Spleen (tissue), 11 donors: ENCODE results near the gene CDKN3. TPM values are rescaled to one million over a fixed set of nuclear protein-coding genes. Genes with fewer than 3 reads are reported as not detected.

Experiments used
- DNase-seq: peaks from one replicate; pipeline ENCODE4 v3.0.0-alpha.2; 2020
- H3K27ac ChIP-seq, 8 donors: fragments of 200-600 bp; sonication (generic) in 7 of 8; 1 replicate in 4 of 8; 2 replicates in 4 of 8; pipeline versions ENCODE4 v1.5.0 to v1.8.0; 2016 to 2021; ENCODE audit warnings: inconsistent platforms in 4 of 8, mild to moderate bottlenecking in 4 of 8, moderate library complexity in 1 of 8
- H3K27me3 ChIP-seq, 7 donors: fragments of 200-600 bp; sonication (generic) in 6 of 7; replicated peaks in 1 of 7; 1 replicate in 4 of 7; 2 replicates in 3 of 7; pipeline versions ENCODE4 v1.5.0 to v1.8.0; 2016 to 2021; ENCODE audit warnings: inconsistent platforms in 3 of 7, mild to moderate bottlenecking in 1 of 7
- H3K36me3 ChIP-seq, 6 donors: fragments of 200-600 bp; sonication (generic) in 5 of 6; 1 replicate in 4 of 6; 2 replicates in 2 of 6; pipeline versions ENCODE4 v1.5.0 to v1.8.0; 2016 to 2021; ENCODE audit warnings: inconsistent platforms in 2 of 6
- H3K4me1 ChIP-seq, 6 donors: fragments of 200-600 bp; sonication (generic) in 5 of 6; 1 replicate in 3 of 6; 2 replicates in 3 of 6; pipeline versions ENCODE4 v1.5.0 to v1.8.0; 2016 to 2021; ENCODE audit warnings: inconsistent platforms in 3 of 6
- H3K4me3 ChIP-seq, 8 donors: fragments of 200-600 bp; sonication (generic) in 7 of 8; 1 replicate in 4 of 8; 2 replicates in 4 of 8; pipeline versions ENCODE4 v1.5.0 to v1.8.0; 2016 to 2021; ENCODE audit warnings: inconsistent platforms in 4 of 8, mild to moderate bottlenecking in 4 of 8, moderate library complexity in 2 of 8
- H3K9me3 ChIP-seq, 8 donors: fragments of 200-600 bp; sonication (generic) in 7 of 8; 1 replicate in 4 of 8; 2 replicates in 4 of 8; pipeline versions ENCODE4 v1.5.0 to v1.8.0; 2016 to 2021; ENCODE audit warnings: inconsistent platforms in 4 of 8
- CTCF ChIP-seq, 11 experiments: fragments of 200-600 bp in 7 of 11; fragments of 450-650 bp in 4 of 11; sonication (generic) in 4 of 11; IDR thresholded peaks in 8 of 11; conservative IDR thresholded peaks in 3 of 11; 1 replicate in 7 of 11; 2 replicates in 4 of 11; pipeline versions ENCODE4 v1.4.0 to v1.8.0; 2016 to 2021; ENCODE audit warnings: antibody characterized with exemption in 11 of 11, inconsistent platforms in 4 of 11, mild to moderate bottlenecking in 1 of 11
- POLR2A ChIP-seq, 3 donors: fragments of 450-650 bp; IDR thresholded peaks; one replicate each; pipeline ENCODE4 v1.5.1; 2017; ENCODE audit warnings: antibody characterized with exemption in 3 of 3, mild to moderate bottlenecking in 1 of 3
- POLR2AphosphoS5 ChIP-seq, 3 donors: sonication (generic); formaldehyde crosslinking; IDR thresholded peaks; one replicate each; pipeline ENCODE4 v1.5.1; 2017; ENCODE audit warnings: antibody characterized with exemption in 3 of 3
- WGBS, 5 donors: extraction: QIAGEN DNeasy Blood & Tissue Kit in 3 of 5; methylation state at CpG; one replicate each; pipeline versions ENCODE4 v1.1.5 to v1.1.7; 2013 to 2018; 5-methylcytosine and 5-hydroxymethylcytosine counted together
- intact Hi-C: fragments of 100-400 bp; cut with DNase I; formaldehyde crosslinking; loops from one replicate; pipeline ENCODE4 v1.15.0; 2023; ENCODE audit warnings: low total_unique reads
- polyA plus RNA-seq, 3 donors: library from polyadenylated mRNA; stranded (reverse); fragments of 200-250 nt; gene quantifications; one replicate each; pipeline ENCODE4 v1.2.1, GENCODE V29; 2013
- total RNA-seq, 7 donors: library from RNA; depleted of rRNA in 3 of 7; stranded (reverse); fragments of >200 nt in 3 of 7; fragmentation: NEBNext Ultra II Directional in 4 of 7; extraction: Animal tissue kit (Norgen Biotek cat#: 25700) in 4 of 7; gene quantifications; one replicate each; pipeline versions ENCODE4 v1.1.0 to v1.2.1, GENCODE V29; 2016 to 2021
- donor health status: healthy with polysubstance abuse.
- donor health status: DM: no; HTN: no; CAD: no; lungs with moderate emphysema.
- donor health status: DM: no; HTN: no; CAD: no.
- donor health status: Bipolar disorder and iron deficiency.
- donor health status: healthy.
- donor health status: DM: no; HTN: no; CAD: no.
- donor health status: DM: yes; HTN: yes; CAD: no.

The CDKN3 gene
- total and polyA plus RNA-seq, 10 donors = 1.7 to 21.3 (median 5.4) TPM

GRCh38 chr14:54356172-54356571, 40.6 kb upstream of the CDKN3 start:
- Histone ChIP-seq H3K4me3 (no peak overlapping the region), H3K4me1 (peaks cover 0 to 14% (median 0%) of the 10 kb centered on the region in 6 donors), H3K9me3 (peaks cover 0 to 5% (median 0%) of the 10 kb centered on the region in 8 donors), H3K27me3 (peaks cover 0 to 7% (median 0%) of the 10 kb centered on the region in 7 donors), H3K36me3 (no peaks in the 10 kb centered on the region), H3K27ac (no peak overlapping the region)
- TF ChIP-seq POLR2A (IDR thresholded peaks at IDR 0.05) = no peak
- intact Hi-C loops = no loop called here
- 62 to 81% (median 69%) methylated on average over 3 of the region's 3 CpGs for WGBS, 5 donors
- no peak for DNase-seq

- Histone ChIP-seq H3K27me3 (no peaks in the 10 kb centered on the region), H3K9me3 (no peaks in the 10 kb centered on the region), H3K4me1 (peaks cover 0 to 9% (median 0%) of the 10 kb centered on the region in 6 donors), H3K4me3 (no peak overlapping the region), H3K27ac (no peak overlapping the region), H3K36me3 (no peaks in the 10 kb centered on the region)
- intact Hi-C loops = no loop called here
- DNase-seq = no peak
- 76 to 93% (median 93%) methylated on average over 1 of the region's 1 CpG for WGBS, 5 donors
- TF ChIP-seq POLR2AphosphoS5 (IDR thresholded peaks at IDR 0.05) (no peak), POLR2A (IDR thresholded peaks at IDR 0.05) (no peak), CTCF (IDR thresholded peaks at IDR 0.05 in 8 of 11, conservative IDR thresholded peaks at IDR 0.05 in 3 of 11) (no peak)
These were observed 36.1 kb upstream of the CDKN3 start for GRCh38 chr14:54360667-54361066.

GRCh38 chr14:54362089-54362504, 34.7 kb upstream of the CDKN3 start:
- intact Hi-C loops = no loop called here
- H3K27me3 ChIP-seq = no peaks in the 10 kb centered on the region
- peaks cover 0 to 9% (median 0%) of the 10 kb centered on the region in 6 donors for H3K4me1 ChIP-seq
- TF ChIP-seq POLR2AphosphoS5 (IDR thresholded peaks at IDR 0.05) = no peak
- no peak for TF ChIP-seq CTCF (IDR thresholded peaks at IDR 0.05 in 8 of 11, conservative IDR thresholded peaks at IDR 0.05 in 3 of 11)
- TF ChIP-seq POLR2A (IDR thresholded peaks at IDR 0.05) = no peak
- no peak overlapping the region for H3K4me3 ChIP-seq
- 88 to 97% (median 94%) methylated on average over 5 of the region's 5 CpGs for WGBS, 5 donors
- no peaks in the 10 kb centered on the region for H3K9me3 ChIP-seq
- DNase-seq = no peak
- no peaks in the 10 kb centered on the region for H3K36me3 ChIP-seq
- no peak overlapping the region for H3K27ac ChIP-seq

GRCh38 chr14:54362759-54363437, 33.9 kb upstream of the CDKN3 start:
- intact Hi-C loops = no loop called here
- no peak for DNase-seq
- peaks cover 0 to 9% (median 0%) of the 10 kb centered on the region in 6 donors for H3K4me1 ChIP-seq
- no peak overlapping the region for H3K4me3 ChIP-seq
- no peaks in the 10 kb centered on the region for H3K9me3 ChIP-seq
- H3K36me3 ChIP-seq = no peaks in the 10 kb centered on the region
- TF ChIP-seq POLR2A (IDR thresholded peaks at IDR 0.05) (no peak), CTCF (IDR thresholded peaks at IDR 0.05 in 8 of 11, conservative IDR thresholded peaks at IDR 0.05 in 3 of 11) (no peak), POLR2AphosphoS5 (IDR thresholded peaks at IDR 0.05) (no peak)
- WGBS, 5 donors = 48 to 54% (median 50%) methylated on average over 5 of the region's 5 CpGs
- H3K27me3 ChIP-seq = no peaks in the 10 kb centered on the region
- H3K27ac ChIP-seq = no peak overlapping the region
